Measurements from ENCODE around the gene FGF13.

- TF ChIP-seq CTCF (IDR thresholded peaks at IDR 0.05; ENCODE audit: low read length), result no peak
- no peak for TF ChIP-seq EZH2 (IDR thresholded peaks at IDR 0.05; ENCODE audit: borderline replicate concordance, low read length)
These were observed 18.9 kb downstream of the FGF13 start for GRCh38 chrX:138692591-138692990.

Measured in OCI-LY1 (cell line).